Hindlimb muscle (tissue), 1 donor: ENCODE results near the gene UBASH3B. TPM values are rescaled to one million over a fixed set of nuclear protein-coding genes. Genes with fewer than 3 reads are reported as not detected.
"Not testable (repeated sequence)": the region's sequence is repeated elsewhere in the genome, so short reads cannot be mapped to it uniquely, and the experiment has no call there.

ENCODE experiments used
- DNase-seq: peaks from one replicate; pipeline ENCODE4 v3.0.0-alpha.2; 2013
- polyA plus RNA-seq: library from polyadenylated mRNA; unstranded; fragments of 120-200 nt; gene quantifications from one replicate; pipeline ENCODE4 v1.2.1, GENCODE V29; 2013; ENCODE audit not compliant: insufficient read length

The UBASH3B gene
- polyA plus RNA-seq, 1 donor = 2.9 TPM

- DNase-seq = no peak
Observed at GRCh38 chr11:122861631-122862030, 206.1 kb downstream of the UBASH3B start.

DNA sequence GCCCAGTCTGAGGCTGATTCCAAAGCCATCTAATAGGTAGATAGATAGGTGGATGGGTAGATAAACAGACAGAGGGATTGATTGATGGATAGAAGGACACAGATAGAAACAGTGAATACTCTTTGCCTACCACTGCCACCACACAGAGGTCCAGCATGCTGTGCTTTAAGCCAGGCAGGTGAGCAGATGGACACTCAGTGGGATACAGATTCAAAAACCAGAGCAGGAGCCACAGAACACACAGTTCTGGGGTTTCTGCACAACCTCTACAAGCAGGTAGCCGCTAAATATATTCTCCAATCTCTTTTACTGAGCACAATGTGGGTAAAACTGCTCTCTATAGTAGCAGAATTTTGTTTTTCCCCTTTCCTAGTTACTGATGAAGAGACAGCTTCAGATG is 206.6 kb downstream of the UBASH3B start:
- no peak for DNase-seq

GRCh38 chr11:122863154-122863553 is 207.6 kb downstream of the UBASH3B start:
- DNase-seq = not testable (repeated sequence)

DNA sequence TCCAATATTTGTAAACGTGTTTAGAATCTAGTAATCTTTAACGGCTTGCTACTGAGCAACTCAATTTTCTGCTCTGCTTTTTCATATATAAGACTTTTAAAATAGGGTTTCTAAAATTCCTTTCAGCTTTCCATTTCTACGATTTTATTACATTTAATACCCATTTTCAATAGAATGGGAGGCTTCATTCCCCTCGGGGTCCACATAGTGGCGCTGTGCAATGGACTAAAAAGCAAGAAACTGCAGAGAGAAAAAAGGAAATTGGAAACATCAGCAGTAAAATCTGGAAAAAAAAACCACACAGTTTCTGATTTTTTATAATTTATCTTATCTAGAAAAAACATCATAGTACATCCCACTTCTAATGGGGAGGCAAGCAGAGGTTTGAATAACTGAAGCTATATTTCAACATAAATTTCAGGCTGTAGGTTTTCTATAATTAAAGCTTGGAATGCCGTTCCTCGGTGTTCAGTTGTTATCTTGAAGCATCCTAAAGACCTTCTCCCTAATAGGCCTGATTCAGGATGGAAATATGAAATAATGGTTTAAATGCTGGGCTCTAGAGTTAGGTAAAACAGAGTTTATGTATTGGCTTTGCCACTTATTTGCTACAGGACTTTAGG is 208.3 kb downstream of the UBASH3B start:
- peak; percentile 51 for DNase-seq

Other genes starting within 250 kb of the UBASH3B start
- not detected for gene CRTAM, start 182.8 kb downstream of the UBASH3B start, polyA plus RNA-seq
- gene JHY, start 227.0 kb downstream of the UBASH3B start, polyA plus RNA-seq = 1.4 TPM